SH-SY5Y (cell line): ENCODE measurements around the gene RASD1.

Experiments
- GATA2 ChIP-seq: IDR thresholded peaks from 2 replicates; pipeline ENCODE4 v1.6.1; 2011; ENCODE audit warnings: mild to moderate bottlenecking, low read depth, low read length
- GATA3 ChIP-seq: IDR thresholded peaks from 2 replicates; pipeline ENCODE4 v1.6.1; 2011; ENCODE audit warnings: low read depth, mild to moderate bottlenecking, low read length, moderate library complexity

DNA sequence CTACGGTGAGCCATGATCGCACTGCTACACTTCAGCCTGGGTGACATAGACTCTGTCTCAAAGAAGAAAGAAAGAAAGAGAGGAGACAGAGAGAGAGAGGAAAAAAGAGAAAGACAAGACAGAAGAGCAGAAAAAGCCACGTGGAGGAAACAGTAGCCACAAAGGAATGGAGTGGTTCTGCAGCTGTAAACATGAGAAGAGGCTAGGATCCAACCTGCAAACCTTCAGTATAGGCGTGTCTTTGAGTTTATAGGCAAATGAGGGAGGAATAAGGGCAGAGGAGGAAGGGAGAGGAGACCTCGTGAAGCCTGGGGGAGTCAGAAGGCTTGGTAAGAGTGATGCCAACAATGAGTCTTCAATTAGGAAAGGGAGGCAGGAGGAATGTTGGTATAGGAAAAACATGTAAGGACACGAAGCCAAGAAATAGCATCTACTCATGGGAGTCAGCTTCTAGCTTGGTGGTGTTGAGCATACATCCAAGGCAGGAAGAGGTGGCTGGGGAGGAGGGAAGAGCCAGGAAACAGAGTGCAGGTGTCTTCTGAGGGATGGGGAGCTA lies 15.5 kb downstream of the RASD1 start:
- TF ChIP-seq GATA2 (no peak), GATA3 (no peak)
